ENCODE data around the gene KNDC1. TPM values are rescaled to one million over a fixed set of nuclear protein-coding genes. Genes with fewer than 3 reads are reported as not detected.

KNDC1 gene
- total RNA-seq, 3 donors from 2014 or later, result 0.98 to 2.3 TPM; not detected in 1

DNA sequence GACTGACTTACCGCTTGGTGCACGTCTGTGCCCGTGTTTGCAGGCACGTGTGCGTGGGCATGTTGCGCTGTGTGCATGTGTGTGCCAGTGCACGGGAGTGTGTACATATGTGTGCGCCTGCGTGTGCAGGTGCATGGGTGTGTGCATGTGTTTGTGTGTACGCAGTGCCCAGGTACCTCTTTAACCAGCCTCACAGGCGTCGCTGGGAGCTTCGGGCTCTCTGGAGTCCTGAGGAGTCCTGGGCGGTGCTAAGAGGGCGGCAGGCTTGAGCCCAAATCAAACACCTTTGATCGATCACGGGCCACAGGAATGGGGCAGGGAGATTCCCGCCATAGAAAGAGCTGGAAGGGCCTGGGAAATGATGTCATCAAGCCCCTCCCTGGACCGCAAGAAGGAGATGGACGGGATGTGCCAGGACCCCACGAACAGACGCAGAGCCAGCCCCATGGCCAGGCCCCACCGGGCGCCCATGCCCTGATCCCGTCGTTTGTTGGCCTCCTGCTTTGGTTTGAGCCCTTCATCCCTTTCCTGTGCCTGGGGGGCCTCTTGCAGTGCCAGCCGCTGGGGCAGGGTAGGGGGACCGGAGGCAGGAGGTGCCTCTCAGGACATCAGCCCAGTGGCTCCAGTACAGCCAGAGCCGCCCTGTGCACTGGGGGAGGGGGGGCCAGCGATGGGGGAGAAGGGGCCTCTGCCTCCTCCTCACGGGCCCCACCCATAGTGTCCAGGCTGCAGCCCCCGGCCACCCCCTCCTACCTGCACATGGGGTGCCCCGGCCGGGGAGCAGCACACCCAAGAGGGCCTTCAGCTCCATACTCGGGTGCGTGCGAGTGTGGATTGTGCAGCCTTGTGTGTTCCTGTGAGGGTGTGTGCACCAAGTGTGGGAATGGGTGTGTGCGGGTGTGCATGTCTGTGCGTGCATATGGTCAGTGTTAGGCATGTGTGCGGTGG is 5.8 kb downstream of the KNDC1 start:
- intact Hi-C loops (cut with DNase I; ENCODE audit: low total_unique reads), result no loop called here
- Histone ChIP-seq H3K9me3 (no peaks in the 10 kb centered on the region), H3K36me3 (no peaks in the 10 kb centered on the region), H3K4me1 (peaks cover 4 to 16% of the 10 kb centered on the region in 2 donors), H3K27ac (no peak overlapping the region), H3K4me3 (no peak overlapping the region), H3K27me3 (peaks cover 5 to 26% of the 10 kb centered on the region in 2 donors)
- peak in 1 of 2 donors; percentile 48 for DNase-seq (ENCODE audit: low spot score in 2 of 2)
- TF ChIP-seq POLR2AphosphoS5 (IDR thresholded peaks at IDR 0.05) (no peak), POLR2A (IDR thresholded peaks at IDR 0.05) (no peak)
- TF ChIP-seq, protein P1, sequence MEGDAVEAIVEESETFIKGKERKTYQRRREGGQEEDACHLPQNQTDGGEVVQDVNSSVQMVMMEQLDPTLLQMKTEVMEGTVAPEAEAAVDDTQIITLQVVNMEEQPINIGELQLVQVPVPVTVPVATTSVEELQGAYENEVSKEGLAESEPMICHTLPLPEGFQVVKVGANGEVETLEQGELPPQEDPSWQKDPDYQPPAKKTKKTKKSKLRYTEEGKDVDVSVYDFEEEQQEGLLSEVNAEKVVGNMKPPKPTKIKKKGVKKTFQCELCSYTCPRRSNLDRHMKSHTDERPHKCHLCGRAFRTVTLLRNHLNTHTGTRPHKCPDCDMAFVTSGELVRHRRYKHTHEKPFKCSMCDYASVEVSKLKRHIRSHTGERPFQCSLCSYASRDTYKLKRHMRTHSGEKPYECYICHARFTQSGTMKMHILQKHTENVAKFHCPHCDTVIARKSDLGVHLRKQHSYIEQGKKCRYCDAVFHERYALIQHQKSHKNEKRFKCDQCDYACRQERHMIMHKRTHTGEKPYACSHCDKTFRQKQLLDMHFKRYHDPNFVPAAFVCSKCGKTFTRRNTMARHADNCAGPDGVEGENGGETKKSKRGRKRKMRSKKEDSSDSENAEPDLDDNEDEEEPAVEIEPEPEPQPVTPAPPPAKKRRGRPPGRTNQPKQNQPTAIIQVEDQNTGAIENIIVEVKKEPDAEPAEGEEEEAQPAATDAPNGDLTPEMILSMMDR (IDR thresholded peaks at IDR 0.05), result no peak

DNA sequence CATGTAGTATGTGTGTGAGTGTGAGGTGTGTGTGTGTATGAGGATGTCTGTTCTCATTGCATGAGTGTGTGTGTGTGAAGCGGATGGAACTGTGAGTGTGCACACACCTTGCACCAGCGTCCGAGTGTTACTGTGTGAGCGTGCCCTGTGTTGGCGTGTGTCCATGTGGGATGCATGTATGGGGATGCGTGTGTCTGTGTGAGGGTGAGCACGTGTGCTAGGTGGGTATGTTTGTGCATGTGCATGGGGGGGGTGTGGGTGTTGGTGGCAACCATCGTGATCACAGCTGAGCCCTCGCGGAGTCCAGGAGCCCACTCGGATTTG is 6.4 kb downstream of the KNDC1 start:
- no peak for TF ChIP-seq POLR2A (IDR thresholded peaks at IDR 0.05)
- TF ChIP-seq, protein P1 (IDR thresholded peaks at IDR 0.05), result no peak
- TF ChIP-seq POLR2AphosphoS5 (IDR thresholded peaks at IDR 0.05), result no peak
- intact Hi-C loops (cut with DNase I; ENCODE audit: low total_unique reads), result no loop called here
- peak in 1 of 2 donors; percentile 7 for DNase-seq (ENCODE audit: low spot score in 2 of 2)
- Histone ChIP-seq H3K27me3 (peaks cover 0 to 19% of the 10 kb centered on the region in 2 donors), H3K9me3 (no peaks in the 10 kb centered on the region), H3K36me3 (no peaks in the 10 kb centered on the region), H3K4me3 (no peak overlapping the region), H3K27ac (no peak overlapping the region), H3K4me1 (peaks cover 0 to 12% of the 10 kb centered on the region in 2 donors)

DNA sequence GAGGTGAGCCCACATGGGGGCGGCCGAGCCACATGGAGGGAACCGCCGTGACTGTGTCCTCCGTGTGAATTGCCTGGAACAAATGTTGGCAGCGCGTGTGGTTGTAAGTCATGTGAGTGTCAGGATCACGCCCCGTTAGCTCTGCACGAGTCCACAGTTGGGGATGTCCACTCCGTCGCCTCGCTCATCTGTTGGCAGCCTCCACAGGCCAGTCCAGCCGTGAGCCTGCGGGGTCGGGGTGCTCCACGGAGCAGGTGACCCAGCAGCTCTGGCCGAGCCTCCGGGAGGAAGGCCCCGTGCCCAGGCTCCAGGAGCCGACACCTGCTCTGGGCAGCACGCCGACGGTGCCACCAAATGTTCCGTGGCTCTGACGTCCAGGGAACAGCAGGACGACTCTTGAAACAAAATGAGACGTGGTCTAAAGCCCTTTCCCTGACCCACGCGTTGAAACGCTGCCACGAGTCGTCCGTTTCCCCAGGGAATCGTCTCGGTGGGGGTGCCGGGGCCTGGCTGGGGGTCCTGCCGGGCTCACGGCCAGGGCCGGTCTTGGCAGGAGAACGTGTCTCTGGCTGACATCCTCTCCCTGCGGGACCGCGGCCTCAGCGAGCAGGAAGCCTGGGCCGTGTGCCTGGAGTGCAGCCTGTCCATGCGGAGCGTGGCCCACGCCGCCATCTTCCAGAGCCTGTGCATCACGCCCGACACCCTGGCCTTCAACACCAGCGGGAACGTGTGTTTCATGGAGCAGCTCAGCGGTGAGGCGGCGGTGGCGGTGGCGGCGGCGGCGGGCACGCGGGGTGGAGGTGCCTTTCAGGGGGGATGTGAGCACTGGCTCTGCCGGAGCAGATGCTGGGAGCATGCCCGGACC is 7.0 kb downstream of the KNDC1 start:
- DNase-seq (ENCODE audit: low spot score in 2 of 2), result peak in 1 of 2 donors; percentile 49
- Histone ChIP-seq H3K36me3 (no peaks in the 10 kb centered on the region), H3K9me3 (no peaks in the 10 kb centered on the region), H3K4me1 (peaks cover 0 to 6% of the 10 kb centered on the region in 2 donors), H3K27me3 (peaks cover 0 to 16% of the 10 kb centered on the region in 2 donors), H3K4me3 (no peak overlapping the region), H3K27ac (no peak overlapping the region)
- TF ChIP-seq POLR2AphosphoS5 (IDR thresholded peaks at IDR 0.05) (no peak), POLR2A (IDR thresholded peaks at IDR 0.05) (no peak)
- TF ChIP-seq, protein P1 (IDR thresholded peaks at IDR 0.05), result no peak
- intact Hi-C loops (cut with DNase I; ENCODE audit: low total_unique reads), result no loop called here

DNA sequence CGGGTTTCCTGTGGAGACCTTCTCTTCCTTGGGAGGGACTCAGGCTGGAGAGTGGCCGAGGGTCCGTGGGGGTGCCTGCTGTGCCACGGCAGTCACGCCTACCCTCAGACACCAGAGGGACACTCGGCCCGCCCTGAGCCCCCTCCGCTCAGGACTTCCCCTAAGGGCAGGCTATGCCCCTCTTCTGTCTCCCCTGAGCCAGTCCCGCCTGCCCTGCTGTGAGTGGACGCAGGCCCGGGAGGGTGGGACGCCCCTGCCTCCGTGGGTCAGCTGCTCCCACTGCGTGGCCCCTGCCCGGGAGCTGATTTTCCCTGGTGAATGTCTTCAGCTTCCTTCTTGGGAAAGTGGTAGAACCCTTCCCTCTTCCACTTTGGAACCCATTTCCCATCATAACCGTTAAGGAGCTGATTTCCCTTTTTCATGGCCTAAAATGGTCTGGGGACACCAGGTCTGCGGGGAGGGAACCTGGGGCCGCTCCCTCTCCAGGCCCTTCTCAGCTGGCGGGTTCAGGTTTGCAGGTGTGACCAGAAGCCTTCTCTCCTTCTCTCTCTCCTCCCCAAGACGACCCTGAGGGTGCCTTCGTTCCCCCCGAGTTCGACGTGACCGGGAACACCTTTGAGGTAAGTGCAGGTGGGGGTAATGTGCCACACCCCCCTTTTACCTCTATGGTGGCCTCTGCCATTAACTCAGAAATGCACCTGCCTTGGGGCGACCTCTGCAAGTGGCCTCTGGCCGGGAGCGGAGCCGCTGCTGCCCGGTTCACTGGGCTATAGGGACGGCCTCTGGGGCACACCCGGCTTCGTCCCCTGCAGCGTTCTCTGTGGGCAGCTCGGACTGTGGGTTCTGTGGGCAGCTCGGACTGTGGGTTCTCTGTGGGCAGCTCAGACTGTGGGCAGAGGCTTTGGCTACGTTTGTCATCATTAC is 7.9 kb downstream of the KNDC1 start:
- Histone ChIP-seq H3K36me3 (no peaks in the 10 kb centered on the region), H3K9me3 (no peaks in the 10 kb centered on the region), H3K4me3 (no peak overlapping the region), H3K4me1 (no peaks in the 10 kb centered on the region), H3K27me3 (peaks cover 0 to 16% of the 10 kb centered on the region in 2 donors), H3K27ac (no peak overlapping the region)
- TF ChIP-seq, protein P1 (IDR thresholded peaks at IDR 0.05), result no peak
- TF ChIP-seq POLR2AphosphoS5 (IDR thresholded peaks at IDR 0.05), result no peak
- TF ChIP-seq POLR2A (IDR thresholded peaks at IDR 0.05), result no peak
- intact Hi-C loops (cut with DNase I; ENCODE audit: low total_unique reads), result no loop called here
- DNase-seq (ENCODE audit: low spot score in 2 of 2), result peak in 1 of 2 donors; percentile 20
